ENCODE results near the gene GABRB3. TPM values are rescaled to one million over a fixed set of nuclear protein-coding genes. Genes with fewer than 3 reads are reported as not detected.

Gene GABRB3
- polyA plus RNA-seq, 2 of the 4 experiments (the other 2 are of a cell fraction): 81.9 to 129 TPM

DNA sequence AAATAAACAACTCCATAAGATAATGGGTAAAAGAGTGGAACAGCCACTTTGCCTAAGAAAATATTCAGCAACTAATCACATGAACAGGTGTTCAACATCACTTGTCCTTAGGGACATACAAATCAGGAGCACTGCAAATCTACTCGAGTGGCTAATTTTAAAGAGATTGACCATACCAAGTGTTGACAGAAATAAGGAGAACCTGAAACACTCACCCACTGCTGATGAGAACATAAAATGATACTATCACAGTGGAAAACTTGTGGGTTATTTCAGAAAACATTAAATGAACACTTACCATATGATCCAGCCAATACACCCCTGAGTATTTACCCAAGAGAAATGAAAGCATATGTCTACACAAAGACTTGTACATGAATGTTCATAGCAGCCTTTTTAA is 70.5 kb downstream of the GABRB3 start (continued):
- no peak for TF ChIP-seq GATA3 (IDR thresholded peaks at IDR 0.05; ENCODE audit: borderline replicate concordance)
- no peak for TF ChIP-seq ZFP36 (IDR thresholded peaks at IDR 0.05; ENCODE audit: borderline replicate concordance, partially characterized antibody)

DNA sequence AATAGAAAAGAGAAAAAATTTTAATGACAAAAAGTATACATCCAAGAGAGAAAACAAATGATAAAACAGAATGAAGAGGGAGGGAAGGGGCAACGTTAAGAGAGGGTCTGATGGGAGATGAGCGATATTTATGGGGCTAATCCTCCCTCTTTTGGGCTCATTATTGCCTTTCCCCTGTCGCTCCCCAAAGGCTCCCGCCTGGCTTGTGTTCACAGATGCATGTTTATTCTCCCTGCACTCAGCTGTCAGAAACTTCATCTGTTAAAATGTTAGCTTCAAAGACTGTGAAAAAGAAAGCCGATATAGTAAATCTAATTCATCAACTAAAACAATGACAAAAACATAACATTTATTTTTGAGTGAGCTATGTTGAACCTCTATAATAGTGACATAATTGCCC is 74.3 kb downstream of the GABRB3 start:
- Histone ChIP-seq H3K4me3 (no peak overlapping the region), H3K4me2 (no peak overlapping the region), H3K4me1 (peaks cover 8% of the 10 kb centered on the region), H3K9me3 (peaks cover 4% of the 10 kb centered on the region; the same call in 1 of the 3 replicates), H3K27ac (no peak overlapping the region)
- TF ChIP-seq POLR2AphosphoS2 (conservative IDR thresholded peaks at IDR 0.05; ENCODE audit: low read length): no peak
- ChIA-PET CTCF (interaction anchor here (1.1 kb wide), 1 partner anchor 31 kb away, joined by 3 read pairs; no protein-coding TSS in a partner anchor), POLR2A (no interaction called here)
- no peak for FAIRE-seq
- WGBS (ENCODE audit: missing lambda C conversion rate): 50% methylated on average over 5 of the region's 5 CpGs
- no peak for ATAC-seq
- DNase-seq (ENCODE audit: low read depth in 1 of 2, low spot score in 1 of 2): no peak

DNA sequence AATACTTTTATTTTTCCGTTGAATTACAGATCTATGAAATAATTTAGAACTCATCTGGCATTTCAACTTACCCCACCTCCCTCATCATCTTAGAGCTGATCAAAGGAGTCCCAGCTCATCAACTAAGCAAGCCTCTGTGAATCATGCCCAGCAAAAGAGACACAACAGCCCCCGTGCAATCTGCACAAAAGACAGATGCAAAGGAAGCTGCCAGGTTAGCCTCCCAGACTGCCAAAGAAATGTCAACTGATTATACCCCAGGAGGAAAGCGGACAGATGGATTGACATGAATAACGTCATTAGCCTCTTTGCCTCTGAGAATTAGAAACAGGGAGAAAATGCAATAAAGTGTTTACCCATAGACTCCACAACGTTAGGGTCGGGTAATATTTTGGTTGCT is 75.0 kb downstream of the GABRB3 start:
- Histone ChIP-seq H3K4me3 (no peak overlapping the region), H3K4me1 (0 out of 3 replicates have a peak, but pooled peaks cover 1% of the 10 kb centered on the region), H3K4me2 (no peak overlapping the region), H3K27ac (no peak overlapping the region), H3K9me3 (peaks cover 7% of the 10 kb centered on the region; the same call in 1 of the 3 replicates)
- FAIRE-seq (no peak), ATAC-seq (no peak), DNase-seq (ENCODE audit: low read depth in 1 of 2, low spot score in 1 of 2) (no peak)
- 45% methylated on average over 6 of the region's 6 CpGs for WGBS (ENCODE audit: missing lambda C conversion rate)
- ChIA-PET POLR2A (no interaction called here), CTCF (no interaction called here)
- TF ChIP-seq, protein P1, sequence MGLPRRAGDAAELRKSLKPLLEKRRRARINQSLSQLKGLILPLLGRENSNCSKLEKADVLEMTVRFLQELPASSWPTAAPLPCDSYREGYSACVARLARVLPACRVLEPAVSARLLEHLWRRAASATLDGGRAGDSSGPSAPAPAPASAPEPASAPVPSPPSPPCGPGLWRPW (IDR thresholded peaks at IDR 0.05): no peak
- TF ChIP-seq ESRRA (IDR thresholded peaks at IDR 0.05; ENCODE audit: borderline replicate concordance, low read length): no peak

DNA sequence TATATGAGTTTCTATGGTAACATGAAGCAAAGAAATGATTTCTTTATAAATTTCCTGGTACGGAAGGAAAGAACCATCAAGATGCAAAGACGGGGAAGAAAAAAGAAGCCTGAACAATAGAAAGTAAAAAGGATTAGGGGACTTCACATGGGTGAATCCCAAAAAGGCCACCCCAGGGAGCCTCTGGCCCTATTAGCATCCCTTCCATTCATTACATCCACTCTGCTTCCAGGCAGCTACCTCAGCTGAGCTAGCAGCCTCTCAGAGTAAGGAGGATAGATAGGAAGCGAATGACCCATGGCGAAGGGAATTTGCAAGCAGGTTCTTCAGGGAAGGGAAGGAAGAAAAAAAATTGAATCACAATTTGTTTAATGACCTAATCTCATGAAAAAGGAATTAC is 81.6 kb downstream of the GABRB3 start:
- 56% methylated on average over 4 of the region's 4 CpGs for WGBS (ENCODE audit: missing lambda C conversion rate)
- ATAC-seq (no peak), FAIRE-seq (no peak)

DNA sequence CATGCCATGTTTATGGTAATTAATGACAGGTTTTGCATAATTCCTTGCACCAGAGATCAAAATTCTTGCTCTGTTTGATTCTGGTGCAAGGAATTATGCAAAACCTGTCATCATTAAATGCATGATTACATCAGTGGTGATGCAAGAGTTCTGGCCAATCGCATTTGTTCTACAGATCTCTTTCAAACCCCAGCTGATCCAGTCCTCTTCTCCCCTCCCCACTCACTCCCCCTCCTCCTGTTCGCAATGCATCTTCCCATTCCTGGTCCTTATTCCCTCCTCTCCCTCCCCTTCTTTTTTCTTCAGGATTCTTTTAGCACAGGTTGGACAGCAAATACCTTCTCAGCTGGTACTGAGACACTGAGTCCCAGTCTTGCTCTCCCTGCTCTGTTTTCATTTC is 82.1 kb downstream of the GABRB3 start:
- TF ChIP-seq, protein P2, sequence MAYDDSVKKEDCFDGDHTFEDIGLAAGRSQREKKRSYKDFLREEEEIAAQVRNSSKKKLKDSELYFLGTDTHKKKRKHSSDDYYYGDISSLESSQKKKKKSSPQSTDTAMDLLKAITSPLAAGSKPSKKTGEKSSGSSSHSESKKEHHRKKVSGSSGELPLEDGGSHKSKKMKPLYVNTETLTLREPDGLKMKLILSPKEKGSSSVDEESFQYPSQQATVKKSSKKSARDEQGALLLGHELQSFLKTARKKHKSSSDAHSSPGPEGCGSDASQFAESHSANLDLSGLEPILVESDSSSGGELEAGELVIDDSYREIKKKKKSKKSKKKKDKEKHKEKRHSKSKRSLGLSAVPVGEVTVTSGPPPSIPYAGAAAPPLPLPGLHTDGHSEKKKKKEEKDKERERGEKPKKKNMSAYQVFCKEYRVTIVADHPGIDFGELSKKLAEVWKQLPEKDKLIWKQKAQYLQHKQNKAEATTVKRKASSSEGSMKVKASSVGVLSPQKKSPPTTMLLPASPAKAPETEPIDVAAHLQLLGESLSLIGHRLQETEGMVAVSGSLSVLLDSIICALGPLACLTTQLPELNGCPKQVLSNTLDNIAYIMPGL (CRISPR knock-in tag; IDR thresholded peaks at IDR 0.05; ENCODE audit: borderline replicate concordance): no peak
- TF ChIP-seq FOSB (CRISPR knock-in tag; IDR thresholded peaks at IDR 0.05) (no peak), RNF2 (IDR thresholded peaks at IDR 0.05; ENCODE audit: borderline replicate concordance, low read depth) (no peak), FOSL2 (IDR thresholded peaks at IDR 0.05) (no peak), FOSL2 (CRISPR knock-in tag; IDR thresholded peaks at IDR 0.05) (no peak)
- H3K4me3 ChIP-seq: no peak overlapping the region
- H3K9me3 ChIP-seq: peaks cover 7% of the 10 kb centered on the region; the same call in 1 of the 3 replicates
- ChIA-PET CTCF (no interaction called here), POLR2A (no interaction called here)
- DNase-seq (ENCODE audit: low read depth in 1 of 2, low spot score in 1 of 2) (no peak), ATAC-seq (no peak), FAIRE-seq (no peak)
- H3K4me2 ChIP-seq: no peak overlapping the region
- 54% methylated on average over 2 of the region's 2 CpGs for WGBS (ENCODE audit: missing lambda C conversion rate)
- H3K27ac ChIP-seq: no peak overlapping the region
- 0 out of 3 replicates have a peak, but pooled peaks cover 5% of the 10 kb centered on the region for H3K4me1 ChIP-seq

More for the DNA sequence above, 81.6 kb downstream of the GABRB3 start:
- Histone ChIP-seq H3K4me1 (0 out of 3 replicates have a peak, but pooled peaks cover 5% of the 10 kb centered on the region), H3K4me3 (no peak overlapping the region), H3K27ac (no peak overlapping the region), H3K4me2 (no peak overlapping the region), H3K9me3 (peaks cover 7% of the 10 kb centered on the region; the same call in 1 of the 3 replicates)
- no peak for DNase-seq (ENCODE audit: low read depth in 1 of 2, low spot score in 1 of 2)
- POLR2A ChIA-PET: no interaction called here
- TF ChIP-seq RNF2 (IDR thresholded peaks at IDR 0.05; ENCODE audit: borderline replicate concordance, low read depth) (no peak), SREBF2 (IDR thresholded peaks at IDR 0.05) (no peak), RCOR1 (IDR thresholded peaks at IDR 0.05; ENCODE audit: low read depth, low read length) (no peak)
- CTCF ChIA-PET: no interaction called here

DNA sequence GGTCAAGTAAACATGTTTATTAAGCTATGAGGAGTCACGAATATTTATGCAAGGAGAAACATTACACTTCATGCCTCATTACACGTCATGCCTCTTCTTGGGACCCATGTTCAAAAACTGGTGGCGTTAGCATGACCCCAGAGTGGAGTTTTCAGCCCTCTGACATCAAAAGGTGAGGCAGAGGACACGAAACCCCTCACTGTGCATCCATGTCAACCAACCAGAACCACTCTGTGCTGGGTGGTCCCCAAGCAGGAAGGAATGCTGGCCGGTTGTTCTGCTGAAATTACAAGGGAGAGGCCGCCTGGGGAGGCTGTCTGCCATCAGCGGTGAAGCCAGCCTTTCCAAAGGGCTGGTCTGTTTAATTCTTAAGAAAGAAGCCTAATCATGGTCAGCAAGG is 83.4 kb downstream of the GABRB3 start:
- DNase-seq (ENCODE audit: low read depth in 1 of 2, low spot score in 1 of 2): no peak
- no peak for TF ChIP-seq FOXS1 (CRISPR knock-in tag; IDR thresholded peaks at IDR 0.05)
- TF ChIP-seq, protein P3, sequence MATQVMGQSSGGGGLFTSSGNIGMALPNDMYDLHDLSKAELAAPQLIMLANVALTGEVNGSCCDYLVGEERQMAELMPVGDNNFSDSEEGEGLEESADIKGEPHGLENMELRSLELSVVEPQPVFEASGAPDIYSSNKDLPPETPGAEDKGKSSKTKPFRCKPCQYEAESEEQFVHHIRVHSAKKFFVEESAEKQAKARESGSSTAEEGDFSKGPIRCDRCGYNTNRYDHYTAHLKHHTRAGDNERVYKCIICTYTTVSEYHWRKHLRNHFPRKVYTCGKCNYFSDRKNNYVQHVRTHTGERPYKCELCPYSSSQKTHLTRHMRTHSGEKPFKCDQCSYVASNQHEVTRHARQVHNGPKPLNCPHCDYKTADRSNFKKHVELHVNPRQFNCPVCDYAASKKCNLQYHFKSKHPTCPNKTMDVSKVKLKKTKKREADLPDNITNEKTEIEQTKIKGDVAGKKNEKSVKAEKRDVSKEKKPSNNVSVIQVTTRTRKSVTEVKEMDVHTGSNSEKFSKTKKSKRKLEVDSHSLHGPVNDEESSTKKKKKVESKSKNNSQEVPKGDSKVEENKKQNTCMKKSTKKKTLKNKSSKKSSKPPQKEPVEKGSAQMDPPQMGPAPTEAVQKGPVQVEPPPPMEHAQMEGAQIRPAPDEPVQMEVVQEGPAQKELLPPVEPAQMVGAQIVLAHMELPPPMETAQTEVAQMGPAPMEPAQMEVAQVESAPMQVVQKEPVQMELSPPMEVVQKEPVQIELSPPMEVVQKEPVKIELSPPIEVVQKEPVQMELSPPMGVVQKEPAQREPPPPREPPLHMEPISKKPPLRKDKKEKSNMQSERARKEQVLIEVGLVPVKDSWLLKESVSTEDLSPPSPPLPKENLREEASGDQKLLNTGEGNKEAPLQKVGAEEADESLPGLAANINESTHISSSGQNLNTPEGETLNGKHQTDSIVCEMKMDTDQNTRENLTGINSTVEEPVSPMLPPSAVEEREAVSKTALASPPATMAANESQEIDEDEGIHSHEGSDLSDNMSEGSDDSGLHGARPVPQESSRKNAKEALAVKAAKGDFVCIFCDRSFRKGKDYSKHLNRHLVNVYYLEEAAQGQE (IDR thresholded peaks at IDR 0.05): no peak
- no peak for TF ChIP-seq MAFK (IDR thresholded peaks at IDR 0.05; ENCODE audit: partially characterized antibody)
- TF ChIP-seq, protein P4, sequence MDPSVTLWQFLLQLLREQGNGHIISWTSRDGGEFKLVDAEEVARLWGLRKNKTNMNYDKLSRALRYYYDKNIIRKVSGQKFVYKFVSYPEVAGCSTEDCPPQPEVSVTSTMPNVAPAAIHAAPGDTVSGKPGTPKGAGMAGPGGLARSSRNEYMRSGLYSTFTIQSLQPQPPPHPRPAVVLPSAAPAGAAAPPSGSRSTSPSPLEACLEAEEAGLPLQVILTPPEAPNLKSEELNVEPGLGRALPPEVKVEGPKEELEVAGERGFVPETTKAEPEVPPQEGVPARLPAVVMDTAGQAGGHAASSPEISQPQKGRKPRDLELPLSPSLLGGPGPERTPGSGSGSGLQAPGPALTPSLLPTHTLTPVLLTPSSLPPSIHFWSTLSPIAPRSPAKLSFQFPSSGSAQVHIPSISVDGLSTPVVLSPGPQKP (IDR thresholded peaks at IDR 0.05; ENCODE audit: low read depth, low read length): no peak
- H3K4me1 ChIP-seq: 0 out of 3 replicates have a peak, but pooled peaks cover 5% of the 10 kb centered on the region
- H3K4me3 ChIP-seq: no peak overlapping the region
- H3K9me3 ChIP-seq: peaks cover 7% of the 10 kb centered on the region; the same call in 1 of the 3 replicates
- ChIA-PET POLR2A (no interaction called here), CTCF (interaction anchor here (1.1 to 1.4 kb wide), 2 partner anchors 9 to 28 kb away, joined by 3 read pairs; no protein-coding TSS in a partner anchor)
- 50% methylated on average over 7 of the region's 7 CpGs for WGBS (ENCODE audit: missing lambda C conversion rate)
- H3K4me2 ChIP-seq: no peak overlapping the region
- ATAC-seq: no peak
- no peak overlapping the region for H3K27ac ChIP-seq
- FAIRE-seq: no peak
